Endothelial cell of umbilical vein (primary cell): ENCODE results near the gene GLTP. TPM values are rescaled to one million over a fixed set of nuclear protein-coding genes. Genes with fewer than 3 reads are reported as not detected.

ENCODE experiments used
- BruUV-seq: library from RNA; stranded (reverse); fragments of 400-500 nt; replicated peaks from 2 replicates; lab custom pipeline; 2021; lab: Mats Ljungman, UMichigan
- CTCF ChIA-PET: fragments of 300-600, 350-600 bp; sonication (Branson Sonifier 250); formaldehyde crosslinking; loops from one replicate; lab custom pipeline; 2021; ENCODE audit warnings: antibody characterized with exemption, inconsistent platforms; lab: Charles Lee
- POLR2A ChIA-PET: fragments of 300-600, 350-600 bp; sonication (Branson Sonifier 250); formaldehyde crosslinking; loops from one replicate; lab custom pipeline; 2021; ENCODE audit warnings: antibody characterized with exemption, inconsistent platforms; lab: Charles Lee
- DNase-seq: peaks from one replicate; pipeline ENCODE4 v3.0.0-alpha.2; 2011; ENCODE audit warnings: low read depth, low spot score
- FAIRE-seq: peaks from 2 replicates; lab custom pipeline; 2011; peaks lifted over from hg19 to GRCh38; lab: Jason Lieb, UNC
- H2AFZ ChIP-seq: 2 replicates; pipeline ENCODE4 v1.6.0; 2012; ENCODE audit warnings: low read depth, low read length, control low read depth, inconsistent platforms
- H3K27ac ChIP-seq: 2 replicates; pipeline ENCODE4 v1.5.1; 2011; ENCODE audit warnings: low read depth, mild to moderate bottlenecking, control low read depth, low read length, moderate library complexity; ENCODE audit not compliant: insufficient read depth
- H3K27me3 ChIP-seq, 2 experiments: 2 replicates each; pipeline versions ENCODE4 v1.6.0 to v1.6.1; 2011; ENCODE audit warnings: low read length in 2 of 2, mixed read lengths in 1 of 2; ENCODE audit not compliant: control insufficient read depth in 2 of 2, insufficient read depth in 2 of 2
- H3K36me3 ChIP-seq, 2 experiments: 2 replicates in 1 of 2; 3 replicates in 1 of 2; pipeline ENCODE4 v1.5.1; 2011; ENCODE audit warnings: low read length in 2 of 2, mild to moderate bottlenecking in 1 of 2, moderate library complexity in 1 of 2; ENCODE audit not compliant: control insufficient read depth in 2 of 2, insufficient read depth in 2 of 2; ENCODE audit errors: extremely low read depth in 1 of 2
- H3K4me1 ChIP-seq: 3 replicates; pipeline ENCODE4 v1.5.1; 2011; ENCODE audit warnings: mild to moderate bottlenecking, low read length; ENCODE audit not compliant: control insufficient read depth, insufficient read depth; ENCODE audit errors: extremely low read depth
- H3K4me2 ChIP-seq: 2 replicates; pipeline ENCODE4 v1.6.1; 2011; ENCODE audit warnings: low read length, control low read depth, mixed read lengths; ENCODE audit not compliant: insufficient read depth
- H3K4me3 ChIP-seq, 3 experiments: fragments of 200-600 bp in 1 of 3; sonication (generic), shearing (Covaris generic) in 1 of 3; replicated peaks in 1 of 3; 2 replicates each; pipeline ENCODE4 v1.5.1; 2011 to 2016; ENCODE audit warnings: control low read depth in 3 of 3, low read length in 3 of 3, mild to moderate bottlenecking in 2 of 3, inconsistent platforms in 1 of 3, low read depth in 1 of 3, moderate library complexity in 1 of 3; ENCODE audit not compliant: insufficient read depth in 1 of 3
- H3K79me2 ChIP-seq: 2 replicates; pipeline ENCODE4 v1.6.0; 2012; ENCODE audit warnings: low read length, inconsistent platforms; ENCODE audit not compliant: control insufficient read depth, insufficient read depth
- H3K9ac ChIP-seq: replicated peaks from 2 replicates; pipeline ENCODE3; 2011; ENCODE audit warnings: low read length, control low read depth; ENCODE audit not compliant: insufficient read depth; ENCODE audit errors: extremely low read depth
- H3K9me1 ChIP-seq: replicated peaks from 3 replicates; pipeline ENCODE4 v1.6.0; 2011; ENCODE audit warnings: mild to moderate bottlenecking, low read length; ENCODE audit not compliant: control insufficient read depth, insufficient read depth; ENCODE audit errors: extremely low read depth
- H3K9me3 ChIP-seq: replicated peaks from 2 replicates; pipeline ENCODE4 v1.5.1; 2012; ENCODE audit warnings: low read length, inconsistent platforms; ENCODE audit not compliant: control insufficient read depth, insufficient read depth
- H4K20me1 ChIP-seq: replicated peaks from 2 replicates; pipeline ENCODE3; 2011; ENCODE audit warnings: mild to moderate bottlenecking, low read length; ENCODE audit not compliant: control insufficient read depth, insufficient read depth; ENCODE audit errors: extremely low read depth
- CTCF ChIP-seq, 2 donors: IDR thresholded peaks; 1 replicate in 1 of 2; 2 replicates in 1 of 2; pipeline ENCODE4 v1.5.1; 2011; ENCODE audit warnings: low read length in 2 of 2, mild to moderate bottlenecking in 2 of 2, moderate library complexity in 2 of 2, control low read depth in 1 of 2, inconsistent platforms in 1 of 2, low read depth in 1 of 2; ENCODE audit not compliant: insufficient read depth in 1 of 2; ENCODE audit errors: extremely low read depth in 1 of 2
- EZH2 ChIP-seq: IDR thresholded peaks from 2 replicates; pipeline ENCODE4 v1.6.1; 2012; ENCODE audit warnings: borderline replicate concordance, low read depth, mild to moderate bottlenecking, moderate library complexity, low read length, inconsistent platforms; ENCODE audit not compliant: severe bottlenecking
- FOS ChIP-seq: IDR thresholded peaks from 2 replicates; pipeline ENCODE4 v1.6.1; 2011; ENCODE audit warnings: mild to moderate bottlenecking, low read length, moderate library complexity, borderline replicate concordance; ENCODE audit not compliant: insufficient read depth
- GATA2 ChIP-seq: IDR thresholded peaks from 2 replicates; pipeline ENCODE4 v1.7.0; 2011; ENCODE audit warnings: low read depth, mild to moderate bottlenecking, moderate library complexity, mixed read lengths, low read length; ENCODE audit not compliant: insufficient read length, insufficient read depth
- JUN ChIP-seq: IDR thresholded peaks from 2 replicates; pipeline ENCODE4 v1.6.1; 2011; ENCODE audit warnings: borderline replicate concordance, low read depth; ENCODE audit not compliant: insufficient read length, insufficient read depth
- MAX ChIP-seq: IDR thresholded peaks from 2 replicates; pipeline ENCODE4 v1.6.1; 2011; ENCODE audit not compliant: insufficient read depth, insufficient read length
- MYC ChIP-seq: IDR thresholded peaks from one replicate; pipeline ENCODE4 v1.6.1; 2011; ENCODE audit warnings: mild to moderate bottlenecking, low read depth, low read length
- POLR2A ChIP-seq: IDR thresholded peaks from 2 replicates; pipeline ENCODE4 v1.6.1; 2012; ENCODE audit warnings: low read depth, mild to moderate bottlenecking, control low read depth, low read length
- POLR2AphosphoS5 ChIP-seq: IDR thresholded peaks from 2 replicates; pipeline ENCODE4 v1.6.1; 2012; ENCODE audit warnings: low read depth, mild to moderate bottlenecking, control low read depth, low read length, moderate library complexity; ENCODE audit not compliant: insufficient read depth
- dilution Hi-C: fragments of 300-500 bp; cut with MboI; formaldehyde crosslinking; loops from one replicate; pipeline ENCODE4 v1.15.0; 2019; ENCODE audit warnings: low sequenced_read_pairs; ENCODE audit not compliant: extremely low pct_ligation_motif_present
- intact Hi-C: fragments of 100-400 bp; cut with micrococcal nuclease; formaldehyde crosslinking; loops from one replicate; pipeline ENCODE4 v1.10.0; 2022
- polyA plus RNA-seq, 4 experiments: library from polyadenylated mRNA; depleted of rRNA in 3 of 4; stranded (reverse) in 3 of 4; unstranded in 1 of 4; fragments of >200 nt; gene quantifications; 2 replicates each; pipeline versions ENCODE4 v1.2.1 to v1.2.3, GENCODE V29; 2011 to 2012; ENCODE audit warnings: missing spikeins in 1 of 4
- total RNA-seq: library from RNA; stranded (reverse); gene quantifications from 2 replicates; pipeline ENCODE4 v1.2.3, GENCODE V29; 2021

GLTP gene
- total and polyA plus RNA-seq, 2 donors (not counting 3 experiments of a cell fraction or from before 2014, with no cell fraction given) = 21.5 to 46.6 TPM

- dilution Hi-C loops (no loop called here), intact Hi-C loops (no loop called here)
- no peak overlapping the region for H3K4me3 ChIP-seq
- no peaks in the 10 kb centered on the region for H4K20me1 ChIP-seq
- FAIRE-seq (no peak), DNase-seq (no peak)
- no peaks in the 10 kb centered on the region for H3K9me3 ChIP-seq
- no peaks in the 10 kb centered on the region for H3K27me3 ChIP-seq
- POLR2A ChIA-PET = no interaction called here
- no peaks in the 10 kb centered on the region for H3K79me2 ChIP-seq
- H3K4me2 ChIP-seq = no peak overlapping the region
- H2AFZ ChIP-seq = no peak overlapping the region
- BruUV-seq = no TSS peak
- H3K9ac ChIP-seq = no peak overlapping the region
- H3K4me1 ChIP-seq = peaks cover 24% of the 10 kb centered on the region
- CTCF ChIA-PET = no interaction called here
- H3K9me1 ChIP-seq = no peaks in the 10 kb centered on the region
- no peak overlapping the region for H3K27ac ChIP-seq
- no peaks in the 10 kb centered on the region for H3K36me3 ChIP-seq
- TF ChIP-seq FOS = no peak
- TF ChIP-seq POLR2AphosphoS5 = no peak
- TF ChIP-seq GATA2 = no peak
- no peak for TF ChIP-seq MAX
- TF ChIP-seq MYC = no peak
- no peak for TF ChIP-seq EZH2
- no peak for TF ChIP-seq POLR2A
- no peak for TF ChIP-seq CTCF (IDR thresholded peaks at IDR 0.05; ENCODE audit: extremely low read depth in 1 of 2, insufficient read depth in 1 of 2, low read depth in 1 of 2, low read length in 2 of 2)
- TF ChIP-seq JUN = no peak
Observed at GRCh38 chr12:109839444-109839843, 40.9 kb downstream of the GLTP start.
